Measurements from ENCODE around the gene PTPRE. TPM values are rescaled to one million over a fixed set of nuclear protein-coding genes. Genes with fewer than 3 reads are reported as not detected.

Gene PTPRE
- total RNA-seq, 1 experiment from 2014 or later = 7.9 TPM

DNA sequence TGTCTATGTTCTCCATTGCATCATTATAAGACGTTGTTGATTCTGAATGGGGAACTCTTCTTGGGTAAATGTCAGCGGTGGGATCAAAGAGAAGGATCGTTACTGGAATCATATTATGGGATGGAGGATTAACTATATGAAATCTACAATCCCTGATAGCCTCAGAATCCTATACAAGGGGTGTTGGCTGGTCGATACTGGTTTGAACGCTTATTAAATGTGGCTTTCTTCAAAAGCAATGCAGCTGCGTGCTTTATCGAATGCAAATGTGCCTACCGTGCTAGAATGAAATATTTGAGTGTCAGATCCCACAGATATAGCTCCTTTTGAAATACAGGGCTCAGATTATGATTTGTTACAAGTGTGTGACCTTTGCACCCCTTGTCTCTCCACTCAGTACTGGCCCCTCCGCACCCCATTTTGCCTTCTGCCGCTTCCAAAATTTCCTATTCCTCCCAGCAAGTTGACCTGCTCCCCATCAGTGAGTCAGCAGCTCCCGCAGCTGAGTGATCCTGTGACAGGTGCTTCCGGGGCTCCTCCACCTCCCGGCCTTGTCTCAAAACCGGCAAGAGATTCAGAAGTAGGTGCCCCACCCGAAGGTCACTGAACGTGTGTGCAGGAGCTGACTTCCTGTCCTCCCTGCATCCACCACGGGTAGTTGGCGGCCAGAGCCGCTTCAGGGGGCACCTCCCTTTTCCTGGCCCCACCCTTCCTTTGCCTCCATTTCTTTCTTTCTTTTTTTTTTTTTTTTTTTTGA lies 76.6 kb downstream of the PTPRE start:
- Histone ChIP-seq H4K20me1 (ENCODE audit: insufficient read depth) (no peaks in the 10 kb centered on the region), H3F3A (ENCODE audit: insufficient read depth, low read depth) (0 out of 2 replicates have a peak, but pooled peaks cover 4% of the 10 kb centered on the region), H2AFZ (no peak overlapping the region), H3K4me1 (replicated peaks; ENCODE audit: insufficient read depth) (peaks cover 9% of the 10 kb centered on the region; the same call in 1 of the 2 replicates), H3K9me3 (ENCODE audit: insufficient read depth, low read depth) (no peaks in the 10 kb centered on the region), H3K9me2 (ENCODE audit: insufficient read depth) (no peaks in the 10 kb centered on the region), H3K36me3 (ENCODE audit: low read depth) (no peaks in the 10 kb centered on the region), H3K27me3 (ENCODE audit: insufficient read depth, low read depth) (no peaks in the 10 kb centered on the region), H3K27ac (peak overlapping the region; percentile 34; the same call in 1 of the 2 replicates), H3K4me3 (no peak overlapping the region), H3K4me2 (peak overlapping the region; percentile 34), H3K79me2 (ENCODE audit: low read depth) (no peaks in the 10 kb centered on the region)
- intact Hi-C loops (cut with micrococcal nuclease; ENCODE audit: unreplicated experiment) = loop anchor here (2.0 kb wide), 1 partner anchor 75 kb away; no protein-coding TSS in a partner anchor
- ChIA-PET CTCF (no interaction called here), POLR2A (ENCODE audit: unreplicated experiment) (no interaction called here)
- TF ChIP-seq, protein P1, sequence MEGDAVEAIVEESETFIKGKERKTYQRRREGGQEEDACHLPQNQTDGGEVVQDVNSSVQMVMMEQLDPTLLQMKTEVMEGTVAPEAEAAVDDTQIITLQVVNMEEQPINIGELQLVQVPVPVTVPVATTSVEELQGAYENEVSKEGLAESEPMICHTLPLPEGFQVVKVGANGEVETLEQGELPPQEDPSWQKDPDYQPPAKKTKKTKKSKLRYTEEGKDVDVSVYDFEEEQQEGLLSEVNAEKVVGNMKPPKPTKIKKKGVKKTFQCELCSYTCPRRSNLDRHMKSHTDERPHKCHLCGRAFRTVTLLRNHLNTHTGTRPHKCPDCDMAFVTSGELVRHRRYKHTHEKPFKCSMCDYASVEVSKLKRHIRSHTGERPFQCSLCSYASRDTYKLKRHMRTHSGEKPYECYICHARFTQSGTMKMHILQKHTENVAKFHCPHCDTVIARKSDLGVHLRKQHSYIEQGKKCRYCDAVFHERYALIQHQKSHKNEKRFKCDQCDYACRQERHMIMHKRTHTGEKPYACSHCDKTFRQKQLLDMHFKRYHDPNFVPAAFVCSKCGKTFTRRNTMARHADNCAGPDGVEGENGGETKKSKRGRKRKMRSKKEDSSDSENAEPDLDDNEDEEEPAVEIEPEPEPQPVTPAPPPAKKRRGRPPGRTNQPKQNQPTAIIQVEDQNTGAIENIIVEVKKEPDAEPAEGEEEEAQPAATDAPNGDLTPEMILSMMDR (conservative IDR thresholded peaks at IDR 0.05) = no peak
- TF ChIP-seq EZH2 (IDR thresholded peaks at IDR 0.05; ENCODE audit: low read depth) = no peak
- no TSS peak for BruUV-seq (replicated peaks)
- DNase-seq = peak; percentile 53 to 64

DNA sequence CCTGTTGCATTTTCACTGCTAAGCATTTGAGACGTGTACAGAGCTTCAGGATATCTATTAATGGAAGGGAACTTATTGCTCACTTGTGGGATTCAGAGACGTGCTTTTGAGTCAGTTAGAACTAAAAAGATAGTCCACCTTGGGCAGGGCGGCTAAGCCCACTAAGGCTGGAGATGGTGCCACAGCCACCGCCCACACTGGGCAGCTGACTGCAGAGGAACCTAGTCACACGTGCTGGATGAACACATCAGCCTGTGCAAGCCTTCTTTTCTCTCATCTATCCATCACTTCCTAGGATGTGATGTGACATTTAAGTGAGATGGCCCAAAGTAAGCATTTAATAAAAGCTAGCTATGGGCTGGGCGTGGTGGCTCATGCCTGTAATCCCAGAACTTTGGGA lies 78.0 kb downstream of the PTPRE start:
- Histone ChIP-seq H3F3A (ENCODE audit: insufficient read depth, low read depth) (peaks cover 4% of the 10 kb centered on the region; the same call in 1 of the 2 replicates), H3K9me3 (ENCODE audit: insufficient read depth, low read depth) (no peaks in the 10 kb centered on the region), H3K9me2 (ENCODE audit: insufficient read depth) (no peaks in the 10 kb centered on the region), H2AFZ (no peak overlapping the region), H3K4me2 (no peak overlapping the region), H3K27ac (no peak overlapping the region), H3K27me3 (ENCODE audit: insufficient read depth, low read depth) (no peaks in the 10 kb centered on the region), H3K36me3 (ENCODE audit: low read depth) (no peaks in the 10 kb centered on the region), H3K4me1 (replicated peaks; ENCODE audit: insufficient read depth) (peaks cover 23% of the 10 kb centered on the region), H4K20me1 (ENCODE audit: insufficient read depth) (no peaks in the 10 kb centered on the region), H3K4me3 (no peak overlapping the region), H3K79me2 (ENCODE audit: low read depth) (no peaks in the 10 kb centered on the region)
- ChIA-PET POLR2A (ENCODE audit: unreplicated experiment) (no interaction called here), CTCF (no interaction called here)
- BruUV-seq (replicated peaks) = no TSS peak
- no peak for TF ChIP-seq EZH2 (IDR thresholded peaks at IDR 0.05; ENCODE audit: low read depth)
- TF ChIP-seq, protein P1 (conservative IDR thresholded peaks at IDR 0.05) = no peak
- no peak for DNase-seq
- intact Hi-C loops (cut with micrococcal nuclease; ENCODE audit: unreplicated experiment) = no loop called here

DNA sequence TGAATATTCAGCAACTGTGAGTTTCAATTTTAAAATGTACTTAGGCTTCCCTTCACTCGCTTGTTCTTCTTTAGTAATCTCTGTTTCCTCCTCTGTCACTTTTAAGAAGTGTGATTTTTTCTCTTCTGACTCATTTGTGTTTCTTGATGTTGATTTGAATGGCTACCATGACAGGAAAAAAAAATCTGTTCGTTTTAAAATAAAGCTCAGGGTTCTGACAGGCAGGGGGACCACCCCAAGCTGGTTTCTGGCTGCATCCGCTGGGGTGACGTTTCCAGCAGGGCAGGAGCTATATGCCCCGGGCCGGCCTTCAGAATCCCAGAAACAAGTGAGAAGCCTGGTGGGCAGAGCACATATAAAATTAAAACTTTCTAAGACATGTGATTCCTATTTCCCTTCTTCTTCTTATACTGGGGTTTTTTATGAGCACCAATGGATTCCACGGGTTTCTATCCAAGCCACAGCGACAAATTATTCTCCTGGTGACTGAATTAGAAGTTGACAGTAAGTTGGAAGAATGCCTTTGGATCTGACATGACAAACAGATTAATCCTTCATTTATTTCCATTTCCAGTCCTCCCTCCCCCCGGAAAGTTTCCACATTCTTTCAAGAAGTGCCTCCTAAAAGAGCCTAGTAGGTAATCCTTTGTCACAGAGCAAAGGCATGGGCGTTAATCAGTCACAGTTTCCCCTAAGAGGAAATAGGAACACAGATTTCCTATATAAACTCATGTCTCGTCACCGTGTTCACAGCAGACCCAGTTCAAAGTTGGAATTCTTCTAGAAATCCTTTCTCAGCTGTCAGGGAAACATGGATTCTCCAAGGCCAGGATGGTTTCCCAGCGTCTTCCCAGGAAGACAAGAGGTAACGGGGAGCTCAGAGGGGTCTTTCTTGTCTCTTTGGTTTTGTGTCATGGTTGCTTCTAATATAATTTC lies 79.9 kb downstream of the PTPRE start:
- no peaks in the 10 kb centered on the region for H3K27me3 ChIP-seq (ENCODE audit: insufficient read depth, low read depth)
- POLR2A ChIA-PET (ENCODE audit: unreplicated experiment) = no interaction called here
- H3F3A ChIP-seq (ENCODE audit: insufficient read depth, low read depth) = peaks cover 14% of the 10 kb centered on the region
- H3K4me3 ChIP-seq = no peak overlapping the region
- no peaks in the 10 kb centered on the region for H4K20me1 ChIP-seq (ENCODE audit: insufficient read depth)
- H3K9me2 ChIP-seq (ENCODE audit: insufficient read depth) = no peaks in the 10 kb centered on the region
- no peaks in the 10 kb centered on the region for H3K9me3 ChIP-seq (ENCODE audit: insufficient read depth, low read depth)
- intact Hi-C loops (cut with micrococcal nuclease; ENCODE audit: unreplicated experiment) = no loop called here
- no peaks in the 10 kb centered on the region for H3K36me3 ChIP-seq (ENCODE audit: low read depth)
- no peaks in the 10 kb centered on the region for H3K79me2 ChIP-seq (ENCODE audit: low read depth)
- DNase-seq = no peak
- H2AFZ ChIP-seq = no peak overlapping the region
- H3K27ac ChIP-seq = no peak overlapping the region
- no peak for TF ChIP-seq EZH2 (IDR thresholded peaks at IDR 0.05; ENCODE audit: low read depth)
- TF ChIP-seq, protein P1 (conservative IDR thresholded peaks at IDR 0.05) = no peak
- CTCF ChIA-PET = no interaction called here
- no TSS peak for BruUV-seq (replicated peaks)
- H3K4me1 ChIP-seq (replicated peaks; ENCODE audit: insufficient read depth) = peaks cover 39% of the 10 kb centered on the region
- H3K4me2 ChIP-seq = no peak overlapping the region
